DOHH2 (cell line): ENCODE measurements around the gene ZNF544.
"Not testable (repeated sequence)": the region's sequence is repeated elsewhere in the genome, so short reads cannot be mapped to it uniquely, and the experiment has no call there.

Source experiments
- H3F3A ChIP-seq: fragments of 200-600 bp; sonication (generic), shearing (Covaris generic); 2 replicates; pipeline ENCODE4 v1.6.0; 2016; ENCODE audit warnings: antibody characterized with exemption, mild to moderate bottlenecking; ENCODE audit not compliant: control insufficient read depth, insufficient read depth
- H3K27ac ChIP-seq: fragments of 200-600 bp; sonication (generic); 2 replicates; pipeline ENCODE4 v1.5.1; 2014; ENCODE audit warnings: low read depth, mild to moderate bottlenecking, low read length, moderate library complexity
- H3K27me3 ChIP-seq: fragments of 200-600 bp; sonication (generic); 2 replicates; pipeline ENCODE4 v1.6.1; 2014; ENCODE audit warnings: mild to moderate bottlenecking, low read length, mixed read lengths; ENCODE audit not compliant: control insufficient read depth
- H3K36me3 ChIP-seq: fragments of 200-600 bp; sonication (generic); 2 replicates; pipeline ENCODE4 v1.6.1; 2014; ENCODE audit warnings: mild to moderate bottlenecking, low read length, moderate library complexity, mixed read lengths; ENCODE audit not compliant: control insufficient read depth
- H3K4me1 ChIP-seq: fragments of 200-600 bp; sonication (generic); 2 replicates; pipeline ENCODE4 v1.6.1; 2014; ENCODE audit warnings: mild to moderate bottlenecking, low read length, mixed read lengths; ENCODE audit not compliant: control insufficient read depth
- H3K4me2 ChIP-seq: fragments of 200-600 bp; sonication (generic); 2 replicates; pipeline ENCODE4 v1.6.0; 2014; ENCODE audit warnings: mild to moderate bottlenecking, low read length, moderate library complexity
- H3K4me3 ChIP-seq: fragments of 200-600 bp; sonication (generic); 2 replicates; pipeline ENCODE4 v1.5.1; 2014; ENCODE audit warnings: mild to moderate bottlenecking, low read length, mixed read lengths
- H3K79me2 ChIP-seq: fragments of 200-600 bp; sonication (generic); 2 replicates; pipeline ENCODE4 v1.6.1; 2014; ENCODE audit warnings: mild to moderate bottlenecking, low read length, mixed read lengths; ENCODE audit not compliant: control insufficient read depth
- H3K9me2 ChIP-seq: fragments of 200-600 bp; sonication (generic); replicated peaks from 2 replicates; pipeline ENCODE4 v1.6.1; 2014; ENCODE audit warnings: mild to moderate bottlenecking, low read length, mixed read lengths; ENCODE audit not compliant: control insufficient read depth
- H3K9me3 ChIP-seq: fragments of 200-600 bp; sonication (generic); 2 replicates; pipeline ENCODE4 v1.6.1; 2014; ENCODE audit warnings: antibody characterized with exemption, low read length, mixed read lengths; ENCODE audit not compliant: control insufficient read depth, insufficient read depth
- H4K20me1 ChIP-seq: fragments of 200-600 bp; sonication (generic); 2 replicates; pipeline ENCODE4 v1.6.0; 2014; ENCODE audit warnings: low read depth, mild to moderate bottlenecking, antibody characterized with exemption, low read length, moderate library complexity; ENCODE audit not compliant: control insufficient read depth, insufficient read depth
- CTCF ChIP-seq: fragments of 200-600 bp; sonication (generic); IDR thresholded peaks from one replicate; pipeline ENCODE4 v1.5.1; 2014; ENCODE audit warnings: antibody characterized with exemption, mild to moderate bottlenecking, low read depth, low read length; ENCODE audit not compliant: poor library complexity, severe bottlenecking
- EZH2phosphoT487 ChIP-seq: fragments of 200-600 bp; sonication (generic); IDR thresholded peaks from 2 replicates; pipeline ENCODE4 v1.6.1; 2017; ENCODE audit warnings: borderline replicate concordance, mild to moderate bottlenecking, antibody characterized with exemption, low read length, moderate library complexity, mixed read lengths

ZNF544 gene

GRCh38 chr19:58248886-58249285 lies 20.2 kb downstream of the ZNF544 start:
- Histone ChIP-seq H3K4me1 (no peaks in the 10 kb centered on the region), H3K4me3 (no peak overlapping the region), H3K36me3 (peaks cover 58% of the 10 kb centered on the region), H3K9me2 (no peaks in the 10 kb centered on the region), H3K27ac (no peak overlapping the region), H3K27me3 (no peaks in the 10 kb centered on the region), H3F3A (no peaks in the 10 kb centered on the region), H3K4me2 (no peak overlapping the region), H3K9me3 (peaks cover 53% of the 10 kb centered on the region), H3K79me2 (no peaks in the 10 kb centered on the region), H4K20me1 (no peaks in the 10 kb centered on the region)
- TF ChIP-seq EZH2phosphoT487 (no peak), CTCF (no peak)

GRCh38 chr19:58252102-58252685 lies 23.5 kb downstream of the ZNF544 start:
- Histone ChIP-seq H3K9me3 (peaks cover 64% of the 10 kb centered on the region), H3K4me1 (no peaks in the 10 kb centered on the region), H3K27me3 (no peaks in the 10 kb centered on the region), H3K4me2 (no peak overlapping the region), H3F3A (no peaks in the 10 kb centered on the region), H3K27ac (no peak overlapping the region), H3K79me2 (no peaks in the 10 kb centered on the region), H3K36me3 (peaks cover 51% of the 10 kb centered on the region), H3K4me3 (no peak overlapping the region), H4K20me1 (no peaks in the 10 kb centered on the region), H3K9me2 (no peaks in the 10 kb centered on the region)
- TF ChIP-seq CTCF (no peak), EZH2phosphoT487 (no peak)

GRCh38 chr19:58258259-58258658 lies 29.5 kb downstream of the ZNF544 start:
- H3K4me2 ChIP-seq, H3K27me3 ChIP-seq, H3K27ac ChIP-seq, H3K79me2 ChIP-seq, H3K4me3 ChIP-seq, H3F3A ChIP-seq, H3K4me1 ChIP-seq, H3K9me2 ChIP-seq, H4K20me1 ChIP-seq: not testable (repeated sequence)
- peaks cover 70% of the 10 kb centered on the region for H3K9me3 ChIP-seq
- H3K36me3 ChIP-seq, result peaks cover 39% of the 10 kb centered on the region

GRCh38 chr19:58261600-58261967 lies 32.9 kb downstream of the ZNF544 start:
- Histone ChIP-seq H3K9me3 (peaks cover 67% of the 10 kb centered on the region), H3K4me3 (no peak overlapping the region), H3K27ac (no peak overlapping the region), H3K4me1 (no peaks in the 10 kb centered on the region), H3F3A (no peaks in the 10 kb centered on the region), H3K79me2 (no peaks in the 10 kb centered on the region), H3K9me2 (no peaks in the 10 kb centered on the region), H3K27me3 (no peaks in the 10 kb centered on the region), H3K36me3 (peaks cover 30% of the 10 kb centered on the region), H4K20me1 (no peaks in the 10 kb centered on the region), H3K4me2 (no peak overlapping the region)
- no peak for TF ChIP-seq EZH2phosphoT487
- no peak for TF ChIP-seq CTCF
